Neutrophil (primary cell): ENCODE measurements around the gene ZNF142.

Source experiments
- H3K27ac ChIP-seq: fragments of 200-600 bp; sonication (generic); 2 replicates; pipeline ENCODE4 v1.5.1; 2016; ENCODE audit warnings: mild to moderate bottlenecking, moderate library complexity
- H3K27me3 ChIP-seq: fragments of 200-600 bp; sonication (generic); 2 replicates; pipeline ENCODE4 v1.6.0; 2016; ENCODE audit warnings: mild to moderate bottlenecking
- H3K36me3 ChIP-seq: fragments of 200-600 bp; sonication (generic); 2 replicates; pipeline ENCODE4 v1.5.1; 2017
- H3K4me1 ChIP-seq, 2 experiments: fragments of 200-600 bp in 1 of 2; sonication (generic) in 1 of 2; 1 replicate in 1 of 2; 2 replicates in 1 of 2; pipeline versions ENCODE4 v1.5.1 to v1.6.1; 2013 to 2016; ENCODE audit warnings: low read depth in 1 of 2, low read length in 1 of 2, mild to moderate bottlenecking in 1 of 2, moderate library complexity in 1 of 2; ENCODE audit not compliant: control insufficient read depth in 1 of 2, insufficient read depth in 1 of 2
- H3K4me3 ChIP-seq, 2 experiments: fragments of 200-600 bp in 1 of 2; sonication (generic) in 1 of 2; 1 replicate in 1 of 2; 2 replicates in 1 of 2; pipeline ENCODE4 v1.5.1; 2013 to 2016; ENCODE audit warnings: low read depth in 1 of 2, low read length in 1 of 2, mild to moderate bottlenecking in 1 of 2, moderate library complexity in 1 of 2
- H3K9me3 ChIP-seq: fragments of 200-600 bp; sonication (generic); 2 replicates; pipeline ENCODE4 v1.5.1; 2016
- CTCF ChIP-seq: fragments of 200-600 bp; sonication (generic); IDR thresholded peaks from 2 replicates; pipeline ENCODE4 v1.5.1; 2016; ENCODE audit warnings: antibody characterized with exemption

Gene ZNF142

GRCh38 chr2:218659258-218659987, at the start of gene ZNF142, which contains the start of gene BCS1L:
Gene ZNF142 (minus strand): TSS chr2:218659623. CDS start chr2:218656429, 3,194 bp downstream.
Gene BCS1L (plus strand): TSS chr2:218659683. CDS start chr2:218660988, 1,305 bp downstream.
- Histone ChIP-seq H3K9me3 (no peaks in the 10 kb centered on the region), H3K4me1 (peaks cover 24 to 26% of the 10 kb centered on the region in 2 experiments), H3K27me3 (no peaks in the 10 kb centered on the region), H3K27ac (peak within 1 kb of the TSS; percentile 78), H3K4me3 (peak within 1 kb of the TSS; percentile 79), H3K36me3 (peaks cover 46% of the 10 kb centered on the region)
- TF ChIP-seq CTCF: no peak

GRCh38 chr2:218708086-218708485, 48.7 kb upstream of the ZNF142 start:
- Histone ChIP-seq H3K27ac (no peak overlapping the region), H3K9me3 (no peaks in the 10 kb centered on the region), H3K4me1 (peaks cover 11 to 15% of the 10 kb centered on the region in 2 experiments), H3K27me3 (peaks cover 5% of the 10 kb centered on the region), H3K4me3 (no peak overlapping the region), H3K36me3 (no peaks in the 10 kb centered on the region)
- TF ChIP-seq CTCF: no peak

- H3K4me3 ChIP-seq: no peak overlapping the region
- H3K9me3 ChIP-seq: no peaks in the 10 kb centered on the region
- peaks cover 5% of the 10 kb centered on the region for H3K27me3 ChIP-seq
- no peak overlapping the region for H3K27ac ChIP-seq
- H3K4me1 ChIP-seq: no peaks in the 10 kb centered on the region
- no peaks in the 10 kb centered on the region for H3K36me3 ChIP-seq
- TF ChIP-seq CTCF: no peak
Measured at GRCh38 chr2:218703341-218703740, 43.9 kb upstream of the ZNF142 start.

GRCh38 chr2:218701806-218702205, 42.4 kb upstream of the ZNF142 start:
- Histone ChIP-seq H3K36me3 (no peaks in the 10 kb centered on the region), H3K4me3 (no peak overlapping the region), H3K9me3 (no peaks in the 10 kb centered on the region), H3K27ac (no peak overlapping the region), H3K27me3 (peaks cover 5% of the 10 kb centered on the region), H3K4me1 (no peaks in the 10 kb centered on the region)
- no peak for TF ChIP-seq CTCF

GRCh38 chr2:218698885-218699284, 39.5 kb upstream of the ZNF142 start:
- Histone ChIP-seq H3K27ac (no peak overlapping the region), H3K4me3 (no peak overlapping the region), H3K36me3 (no peaks in the 10 kb centered on the region), H3K4me1 (no peaks in the 10 kb centered on the region), H3K9me3 (no peaks in the 10 kb centered on the region), H3K27me3 (no peaks in the 10 kb centered on the region)
- no peak for TF ChIP-seq CTCF
